ENCODE data around the gene SNRPD1. TPM values are rescaled to one million over a fixed set of nuclear protein-coding genes. Genes with fewer than 3 reads are reported as not detected.
"Not testable (repeated sequence)": the region's sequence is repeated elsewhere in the genome, so short reads cannot be mapped to it uniquely, and the experiment has no call there.

The SNRPD1 gene
- total RNA-seq, 1 experiment from 2014 or later: 79.4 TPM

- DNase-seq (ENCODE audit: extremely low read depth, low read depth): no peak
These were observed 22.6 kb downstream of the SNRPD1 start for GRCh38 chr18:21634588-21635199.

GRCh38 chr18:21636769-21637168, 24.7 kb downstream of the SNRPD1 start:
- DNase-seq (ENCODE audit: extremely low read depth, low read depth): no peak

GRCh38 chr18:21638822-21639221, 26.7 kb downstream of the SNRPD1 start:
- DNase-seq (ENCODE audit: extremely low read depth, low read depth): no peak

GRCh38 chr18:21640375-21640774, 28.3 kb downstream of the SNRPD1 start:
- DNase-seq (ENCODE audit: extremely low read depth, low read depth): not testable (repeated sequence)

- no peak for DNase-seq (ENCODE audit: extremely low read depth, low read depth)
These were observed 38.2 kb downstream of the SNRPD1 start for GRCh38 chr18:21650311-21650710.

- DNase-seq (ENCODE audit: extremely low read depth, low read depth): no peak
These were observed 40.0 kb downstream of the SNRPD1 start for GRCh38 chr18:21652073-21652472.

- no peak for DNase-seq (ENCODE audit: extremely low read depth, low read depth)
These were observed 41.2 kb downstream of the SNRPD1 start for GRCh38 chr18:21653361-21653760.

GRCh38 chr18:21656402-21656801, 44.3 kb downstream of the SNRPD1 start:
- DNase-seq (ENCODE audit: extremely low read depth, low read depth): no peak

- DNase-seq (ENCODE audit: extremely low read depth, low read depth): no peak
These were observed 48.0 kb downstream of the SNRPD1 start for GRCh38 chr18:21660078-21660477.

- no peak for DNase-seq (ENCODE audit: extremely low read depth, low read depth)
These were observed 50.5 kb downstream of the SNRPD1 start for GRCh38 chr18:21662581-21662980.

- DNase-seq (ENCODE audit: extremely low read depth, low read depth): no peak
These were observed 51.5 kb downstream of the SNRPD1 start for GRCh38 chr18:21663578-21663977.

GRCh38 chr18:21664069-21664468, 52.0 kb downstream of the SNRPD1 start:
- no peak for DNase-seq (ENCODE audit: extremely low read depth, low read depth)

GRCh38 chr18:21669736-21670285, 57.7 kb downstream of the SNRPD1 start:
- no peak for DNase-seq (ENCODE audit: extremely low read depth, low read depth)

- no peak for DNase-seq (ENCODE audit: extremely low read depth, low read depth)
These were observed 60.6 kb downstream of the SNRPD1 start for GRCh38 chr18:21672521-21673267.

- DNase-seq (ENCODE audit: extremely low read depth, low read depth): not testable (repeated sequence)
These were observed 63.2 kb downstream of the SNRPD1 start for GRCh38 chr18:21675354-21675753.

- no peak for DNase-seq (ENCODE audit: extremely low read depth, low read depth)
These were observed 66.7 kb downstream of the SNRPD1 start for GRCh38 chr18:21678859-21679258.

GRCh38 chr18:21680161-21680560, 68.0 kb downstream of the SNRPD1 start:
- no peak for DNase-seq (ENCODE audit: extremely low read depth, low read depth)

- no peak for DNase-seq (ENCODE audit: extremely low read depth, low read depth)
These were observed 70.4 kb downstream of the SNRPD1 start for GRCh38 chr18:21682371-21683051.
